NT2/D1 (cell line): ENCODE data around the gene NOP53.

Experiments
- DNase-seq: peaks from one replicate; pipeline ENCODE4 v3.0.0-alpha.2; 2011; ENCODE audit warnings: low read depth, low spot score
- H3K27me3 ChIP-seq: 2 replicates; pipeline ENCODE4 v1.6.0; 2011; ENCODE audit warnings: mild to moderate bottlenecking; ENCODE audit not compliant: insufficient read length, insufficient read depth
- H3K36me3 ChIP-seq: 2 replicates; pipeline ENCODE4 v1.6.1; 2011; ENCODE audit warnings: mild to moderate bottlenecking, low read length, mixed read lengths; ENCODE audit not compliant: insufficient read depth, insufficient read length
- H3K4me1 ChIP-seq: 2 replicates; pipeline ENCODE4 v1.5.1; 2011; ENCODE audit not compliant: insufficient read depth, insufficient read length
- H3K4me3 ChIP-seq: 2 replicates; pipeline ENCODE4 v1.5.1; 2011; ENCODE audit warnings: low read depth; ENCODE audit not compliant: insufficient read length
- H3K9ac ChIP-seq: 2 replicates; pipeline ENCODE4 v1.6.0; 2011; ENCODE audit warnings: low read depth; ENCODE audit not compliant: insufficient read length
- H3K9me3 ChIP-seq: 2 replicates; pipeline ENCODE4 v1.5.1; 2011; ENCODE audit warnings: mild to moderate bottlenecking, low read length; ENCODE audit not compliant: insufficient read depth
- SUZ12 ChIP-seq: IDR thresholded peaks from 2 replicates; pipeline ENCODE4 v1.6.1; 2011; ENCODE audit not compliant: insufficient read length, insufficient read depth; ENCODE audit errors: extremely low read depth
- YY1 ChIP-seq: IDR thresholded peaks from 2 replicates; pipeline ENCODE4 v1.6.1; 2011; ENCODE audit not compliant: insufficient read length, insufficient read depth
- ZNF274 ChIP-seq: IDR thresholded peaks from 2 replicates; pipeline ENCODE4 v1.6.1; 2011; ENCODE audit warnings: mild to moderate bottlenecking, low read depth, low read length

Gene NOP53

DNA sequence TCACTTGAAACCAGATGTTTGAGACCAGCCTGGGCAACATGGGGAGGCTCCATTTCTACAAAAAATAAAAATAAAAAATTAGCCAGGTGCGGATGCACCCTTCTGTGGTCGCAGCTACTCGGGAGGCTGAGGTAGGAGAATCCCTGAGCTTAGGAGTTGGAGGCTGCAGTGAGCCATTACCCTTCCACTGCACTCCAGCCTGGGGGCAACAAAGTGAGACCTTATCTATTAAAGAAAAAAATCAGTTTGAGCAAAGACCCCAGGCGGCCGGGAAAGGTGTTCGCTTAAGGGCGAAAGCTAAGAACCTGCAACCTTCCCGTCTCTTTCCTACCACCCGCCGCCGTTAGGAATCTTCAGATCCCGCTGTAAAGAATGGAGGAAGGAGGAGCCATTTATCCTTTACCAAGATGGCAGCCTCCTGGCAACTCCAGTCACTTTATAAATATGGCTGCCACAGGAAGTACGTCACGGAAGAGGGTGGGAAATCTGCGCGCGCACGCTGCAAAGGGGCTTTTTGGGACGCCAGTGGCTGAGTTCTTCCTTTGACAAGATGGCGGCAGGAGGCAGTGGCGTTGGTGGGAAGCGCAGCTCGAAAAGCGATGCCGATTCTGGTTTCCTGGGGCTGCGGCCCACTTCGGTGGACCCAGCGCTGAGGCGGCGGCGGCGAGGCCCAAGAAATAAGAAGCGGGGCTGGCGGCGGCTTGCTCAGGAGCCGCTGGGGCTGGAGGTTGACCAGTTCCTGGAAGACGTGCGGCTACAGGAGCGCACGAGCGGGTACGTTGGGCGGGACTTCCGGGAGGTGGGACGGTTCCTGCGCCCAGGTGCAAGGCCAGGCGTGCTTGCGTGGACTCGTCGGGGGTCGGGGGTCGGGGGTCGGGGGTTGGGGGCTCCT is at the start of gene NOP53:
Gene NOP53 (plus strand): TSS at position 537 of the 892 bp plus-strand sequence. CDS start 14 bp downstream, at position 551.
- no peaks in the 10 kb centered on the region for H3K27me3 ChIP-seq
- peaks cover 6% of the 10 kb centered on the region for H3K4me1 ChIP-seq
- TF ChIP-seq ZNF274 (no peak), YY1 (peak; percentile 98)
- H3K4me3 ChIP-seq: peak within 1 kb of the TSS; percentile 68
- peaks cover 45% of the 10 kb centered on the region for H3K36me3 ChIP-seq
- H3K9me3 ChIP-seq: no peaks in the 10 kb centered on the region
- H3K9ac ChIP-seq: peak within 1 kb of the TSS; percentile 89
- DNase-seq: peak; percentile 90

- Histone ChIP-seq H3K4me3 (no peak overlapping the region), H3K9ac (no peak overlapping the region), H3K9me3 (no peaks in the 10 kb centered on the region), H3K36me3 (peaks cover 50% of the 10 kb centered on the region), H3K4me1 (peaks cover 5% of the 10 kb centered on the region), H3K27me3 (no peaks in the 10 kb centered on the region)
- TF ChIP-seq YY1 (no peak), ZNF274 (no peak), SUZ12 (no peak)
- no peak for DNase-seq
Measured at GRCh38 chr19:47696635-47697034, 48.7 kb upstream of the NOP53 start.

DNA sequence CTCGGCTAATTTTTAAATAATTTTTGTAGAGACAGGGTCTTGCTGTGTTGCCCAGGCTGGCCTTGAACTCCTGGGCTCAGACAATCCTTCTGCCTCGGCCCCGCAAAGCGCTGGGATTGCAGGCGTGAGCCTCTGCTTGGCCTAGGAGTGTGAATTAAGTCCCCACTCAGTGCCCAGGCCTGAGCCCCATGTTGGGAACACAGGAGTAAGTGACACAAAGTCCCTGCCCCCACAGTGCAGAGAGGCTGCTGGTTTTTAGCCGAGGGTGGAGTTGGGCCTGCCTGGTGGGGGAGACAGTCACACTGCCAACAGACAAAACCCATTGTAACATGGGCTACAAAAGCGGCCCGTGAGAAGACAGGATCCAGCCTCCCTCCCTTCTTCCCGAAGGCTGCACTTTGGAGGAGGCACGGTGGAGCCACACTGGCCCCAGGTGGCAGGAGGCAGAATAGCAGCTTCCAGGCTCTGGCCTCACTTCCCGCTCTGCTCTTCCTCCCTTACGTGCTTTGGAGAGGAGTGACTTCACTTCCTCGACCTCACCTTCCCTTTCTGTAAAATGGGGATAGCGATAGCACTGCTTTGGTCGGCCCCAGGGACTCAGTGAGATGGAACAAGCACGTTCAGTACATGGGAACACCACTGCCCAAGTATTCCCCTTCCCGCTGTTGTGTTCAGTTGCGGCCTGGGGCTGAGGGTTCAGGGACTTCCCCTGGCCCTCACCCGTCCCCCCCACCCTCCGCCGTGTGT is 47.3 kb upstream of the NOP53 start:
- Histone ChIP-seq H3K27me3 (no peaks in the 10 kb centered on the region), H3K9me3 (no peaks in the 10 kb centered on the region), H3K4me3 (no peak overlapping the region), H3K4me1 (peaks cover 5% of the 10 kb centered on the region), H3K9ac (no peak overlapping the region), H3K36me3 (peaks cover 52% of the 10 kb centered on the region)
- DNase-seq: peak; percentile 75
- TF ChIP-seq YY1 (no peak), ZNF274 (no peak), SUZ12 (no peak)

DNA sequence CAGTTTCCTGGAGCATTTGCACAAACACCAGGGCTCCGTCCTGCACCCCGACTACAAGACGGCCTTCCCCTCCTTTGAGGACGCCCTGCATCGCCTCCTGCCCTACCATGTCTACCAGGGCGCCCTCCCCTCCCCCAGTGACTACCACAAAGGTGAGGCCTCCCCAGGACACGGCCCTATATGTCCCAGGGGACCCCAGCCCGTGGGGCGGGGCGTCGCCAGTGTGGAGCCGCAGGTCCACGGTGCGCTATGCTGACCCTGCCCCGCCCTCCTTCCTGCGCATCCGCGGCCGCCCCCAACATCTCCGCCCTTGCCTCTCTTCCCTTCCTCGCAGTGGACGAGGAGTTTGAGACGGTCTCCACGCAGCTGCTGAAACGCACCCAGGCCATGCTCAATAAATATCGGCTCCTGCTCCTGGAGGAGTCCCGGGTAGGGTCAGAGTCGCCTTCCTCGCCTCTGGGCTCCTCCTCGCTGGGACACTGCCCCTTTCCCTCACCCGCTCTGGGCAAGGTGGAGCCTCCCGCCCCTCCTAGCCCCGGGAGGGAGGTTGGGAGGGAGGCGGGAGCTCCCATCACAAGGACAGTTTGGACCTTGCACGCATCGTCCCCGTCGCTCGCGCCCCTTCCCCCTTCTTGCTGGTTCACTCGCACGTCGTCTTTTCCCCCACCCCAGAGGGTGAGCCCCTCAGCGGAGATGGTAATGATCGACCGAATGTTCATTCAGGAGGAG is 46.6 kb upstream of the NOP53 start:
- Histone ChIP-seq H3K4me3 (no peak overlapping the region), H3K9me3 (no peaks in the 10 kb centered on the region), H3K4me1 (peaks cover 3% of the 10 kb centered on the region), H3K27me3 (no peaks in the 10 kb centered on the region), H3K36me3 (peaks cover 55% of the 10 kb centered on the region), H3K9ac (no peak overlapping the region)
- TF ChIP-seq SUZ12 (no peak), ZNF274 (no peak), YY1 (no peak)
- DNase-seq: no peak

GRCh38 chr19:47699360-47699917 is 45.9 kb upstream of the NOP53 start:
- DNase-seq: no peak
- TF ChIP-seq ZNF274: no peak
- no peak for TF ChIP-seq YY1
- no peak for TF ChIP-seq SUZ12

GRCh38 chr19:47700934-47701716 is 44.2 kb upstream of the NOP53 start:
- Histone ChIP-seq H3K4me3 (no peak overlapping the region), H3K27me3 (no peaks in the 10 kb centered on the region), H3K4me1 (peaks cover 3% of the 10 kb centered on the region), H3K36me3 (peaks cover 51% of the 10 kb centered on the region), H3K9me3 (no peaks in the 10 kb centered on the region), H3K9ac (no peak overlapping the region)
- no peak for TF ChIP-seq ZNF274
- no peak for DNase-seq

More at GRCh38 chr19:47699360-47699917, 45.9 kb upstream of the NOP53 start:
- no peaks in the 10 kb centered on the region for H3K9me3 ChIP-seq
- H3K27me3 ChIP-seq: no peaks in the 10 kb centered on the region
- no peak overlapping the region for H3K9ac ChIP-seq
- no peak overlapping the region for H3K4me3 ChIP-seq
- peaks cover 57% of the 10 kb centered on the region for H3K36me3 ChIP-seq
- H3K4me1 ChIP-seq: peaks cover 3% of the 10 kb centered on the region
